Liver (tissue), 9 donors: ENCODE results near the gene ANK3. TPM values are rescaled to one million over a fixed set of nuclear protein-coding genes. Genes with fewer than 3 reads are reported as not detected.

Experiments
- DNase-seq: peaks from one replicate; pipeline ENCODE4 v3.0.0-alpha.2; 2017; ENCODE audit warnings: low spot score
- H3K27ac ChIP-seq, 2 donors: one replicate each; pipeline ENCODE4 v1.7.0; 2013; ENCODE audit warnings: inconsistent platforms in 2 of 2, low read length in 2 of 2, control low read depth in 1 of 2, low read depth in 1 of 2, mild to moderate bottlenecking in 1 of 2
- H3K27me3 ChIP-seq, 4 donors: one replicate each; pipeline versions ENCODE4 v1.6.1 to v1.7.0; 2013; ENCODE audit warnings: low read length in 3 of 4, inconsistent platforms in 1 of 4, mild to moderate bottlenecking in 1 of 4, moderate library complexity in 1 of 4; ENCODE audit not compliant: control insufficient read depth in 4 of 4, insufficient read depth in 4 of 4
- H3K36me3 ChIP-seq, 4 donors: one replicate each; pipeline versions ENCODE4 v1.6.1 to v1.7.0; 2013; ENCODE audit warnings: low read length in 3 of 4, mild to moderate bottlenecking in 3 of 4, low read depth in 1 of 4, moderate library complexity in 1 of 4; ENCODE audit not compliant: control insufficient read depth in 4 of 4, insufficient read depth in 3 of 4
- H3K4me1 ChIP-seq, 4 donors: one replicate each; pipeline versions ENCODE4 v1.6.1 to v1.7.0; 2013; ENCODE audit warnings: low read length in 3 of 4, mild to moderate bottlenecking in 3 of 4, moderate library complexity in 1 of 4; ENCODE audit not compliant: control insufficient read depth in 4 of 4, insufficient read depth in 4 of 4
- H3K4me3 ChIP-seq, 3 donors: one replicate each; pipeline versions ENCODE4 v1.6.1 to v1.7.0; 2013; ENCODE audit warnings: low read length in 3 of 3, control low read depth in 1 of 3, low read depth in 1 of 3, mild to moderate bottlenecking in 1 of 3
- H3K9ac ChIP-seq, 2 donors: one replicate each; pipeline ENCODE4 v1.7.0; 2013; ENCODE audit warnings: low read length in 2 of 2, mild to moderate bottlenecking in 2 of 2, moderate library complexity in 2 of 2, control low read depth in 1 of 2, low read depth in 1 of 2
- H3K9me3 ChIP-seq, 4 donors: one replicate each; pipeline versions ENCODE4 v1.6.1 to v1.7.0; 2013; ENCODE audit warnings: low read length in 3 of 4; ENCODE audit not compliant: control insufficient read depth in 4 of 4
- ATF3 ChIP-seq: IDR thresholded peaks from 2 replicates; pipeline ENCODE4 v1.6.1; 2016; ENCODE audit warnings: antibody characterized with exemption
- CTCF ChIP-seq: fragments of 150-350 bp; IDR thresholded peaks from 2 replicates; pipeline ENCODE4 v1.5.1; 2017; ENCODE audit warnings: improper control_type of control experiment, low read depth, low read length; ENCODE audit not compliant: missing input control
- EGR1 ChIP-seq, 2 donors: IDR thresholded peaks; 2 replicates each; pipeline ENCODE4 v1.6.1; 2016 to 2018; ENCODE audit warnings: antibody characterized with exemption in 2 of 2, low read depth in 2 of 2
- FOXA2 ChIP-seq: IDR thresholded peaks from 2 replicates; pipeline ENCODE4 v1.6.1; 2016; ENCODE audit warnings: antibody characterized with exemption
- GABPA ChIP-seq, 2 donors: IDR thresholded peaks in 1 of 2; conservative IDR thresholded peaks in 1 of 2; 2 replicates each; pipeline ENCODE4 v1.6.1; 2016; ENCODE audit warnings: antibody characterized with exemption in 2 of 2, mild to moderate bottlenecking in 1 of 2, moderate library complexity in 1 of 2
- HNF4G ChIP-seq: IDR thresholded peaks from 2 replicates; pipeline ENCODE4 v1.6.1; 2016; ENCODE audit warnings: antibody characterized with exemption
- JUND ChIP-seq, 2 donors: IDR thresholded peaks; 2 replicates each; pipeline ENCODE4 v1.6.1; 2016; ENCODE audit warnings: antibody characterized with exemption in 2 of 2
- MAX ChIP-seq: IDR thresholded peaks from 2 replicates; pipeline ENCODE4 v1.6.1; 2016; ENCODE audit warnings: antibody characterized with exemption
- RAD21 ChIP-seq, 2 donors: IDR thresholded peaks; 2 replicates each; pipeline ENCODE4 v1.6.1; 2016; ENCODE audit warnings: antibody characterized with exemption in 2 of 2, mild to moderate bottlenecking in 2 of 2
- RXRA ChIP-seq, 2 donors: IDR thresholded peaks; 2 replicates each; pipeline ENCODE4 v1.6.1; 2017 to 2018; ENCODE audit warnings: antibody characterized with exemption in 2 of 2, mild to moderate bottlenecking in 1 of 2
- TAF1 ChIP-seq: conservative IDR thresholded peaks from 2 replicates; pipeline ENCODE4 v1.6.1; 2016; ENCODE audit warnings: antibody characterized with exemption, mild to moderate bottlenecking
- WGBS: extraction: QIAGEN DNeasy Blood & Tissue Kit; methylation state at CpG from one replicate; pipeline ENCODE4 v1.1.7; 2013; 5-methylcytosine and 5-hydroxymethylcytosine counted together
- polyA plus RNA-seq, 2 donors: library from polyadenylated mRNA; stranded (reverse) in 1 of 2; unstranded in 1 of 2; fragments of 200-250 nt in 1 of 2; fragments of >200 nt in 1 of 2; fragmentation: Nextera tagmentation in 1 of 2; extraction: Ambion mirVana in 1 of 2; gene quantifications; one replicate each; pipeline versions ENCODE4 v1.2.1 to v1.2.3, GENCODE V29; 2013 to 2015
- total RNA-seq, 2 donors: library from RNA; depleted of rRNA; stranded (reverse); fragments of >200 nt; gene quantifications; one replicate each; pipeline ENCODE4 v1.2.3, GENCODE V29; 2014
- TF ChIP-seq, protein P1 (sequence below): IDR thresholded peaks from 2 replicates; pipeline ENCODE4 v1.6.1; 2016; ENCODE audit warnings: antibody characterized with exemption, mild to moderate bottlenecking
- TF ChIP-seq, protein P2 (sequence below): IDR thresholded peaks from 2 replicates; pipeline ENCODE4 v1.6.1; 2016; ENCODE audit warnings: antibody characterized with exemption
- donor health status: healthy.
- donor health status: healthy.
- donor health status: healthy.
- donor health status: healthy.
- donor health status: healthy.

The ANK3 gene
- total and polyA plus RNA-seq, 4 donors, result 5.7 to 30.0 (median 9.7) TPM

DNA sequence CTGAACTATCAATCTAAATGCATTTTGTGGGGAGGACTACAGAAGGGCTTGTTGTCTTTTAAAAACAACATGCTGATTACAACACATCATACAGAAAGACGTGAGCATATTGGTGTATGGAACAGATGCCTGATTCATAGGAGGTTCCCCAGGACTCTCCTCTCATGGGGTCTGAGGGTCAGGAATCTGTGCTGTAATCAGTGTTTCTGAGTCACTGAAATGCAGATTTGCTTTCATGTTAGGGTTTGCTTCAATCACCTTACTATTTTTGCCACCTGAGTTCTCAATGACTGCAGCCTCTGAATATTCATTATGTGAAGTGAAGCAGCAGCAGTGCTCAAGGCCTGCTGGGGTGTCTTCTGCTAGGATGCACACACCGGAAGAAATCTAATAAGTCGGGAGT is 550 bp upstream of the ANK3 start:
- H3K27ac ChIP-seq, result no peak overlapping the region
- peaks cover 0 to 4% (median 0%) of the 10 kb centered on the region in 4 donors for H3K4me1 ChIP-seq

More for the DNA sequence above, 550 bp upstream of the ANK3 start:
- no peaks in the 10 kb centered on the region for H3K27me3 ChIP-seq
- TF ChIP-seq CTCF (no peak), TAF1 (no peak), MAX (no peak), GABPA (IDR thresholded peaks at IDR 0.05 in 1 of 2, conservative IDR thresholded peaks at IDR 0.05 in 1 of 2) (no peak), RAD21 (IDR thresholded peaks at IDR 0.05) (no peak), FOXA2 (no peak), RXRA (IDR thresholded peaks at IDR 0.05) (no peak), JUND (IDR thresholded peaks at IDR 0.05) (no peak), ATF3 (no peak), HNF4G (no peak), EGR1 (IDR thresholded peaks at IDR 0.05; ENCODE audit: low read depth in 2 of 2) (no peak)
- TF ChIP-seq, protein P1, sequence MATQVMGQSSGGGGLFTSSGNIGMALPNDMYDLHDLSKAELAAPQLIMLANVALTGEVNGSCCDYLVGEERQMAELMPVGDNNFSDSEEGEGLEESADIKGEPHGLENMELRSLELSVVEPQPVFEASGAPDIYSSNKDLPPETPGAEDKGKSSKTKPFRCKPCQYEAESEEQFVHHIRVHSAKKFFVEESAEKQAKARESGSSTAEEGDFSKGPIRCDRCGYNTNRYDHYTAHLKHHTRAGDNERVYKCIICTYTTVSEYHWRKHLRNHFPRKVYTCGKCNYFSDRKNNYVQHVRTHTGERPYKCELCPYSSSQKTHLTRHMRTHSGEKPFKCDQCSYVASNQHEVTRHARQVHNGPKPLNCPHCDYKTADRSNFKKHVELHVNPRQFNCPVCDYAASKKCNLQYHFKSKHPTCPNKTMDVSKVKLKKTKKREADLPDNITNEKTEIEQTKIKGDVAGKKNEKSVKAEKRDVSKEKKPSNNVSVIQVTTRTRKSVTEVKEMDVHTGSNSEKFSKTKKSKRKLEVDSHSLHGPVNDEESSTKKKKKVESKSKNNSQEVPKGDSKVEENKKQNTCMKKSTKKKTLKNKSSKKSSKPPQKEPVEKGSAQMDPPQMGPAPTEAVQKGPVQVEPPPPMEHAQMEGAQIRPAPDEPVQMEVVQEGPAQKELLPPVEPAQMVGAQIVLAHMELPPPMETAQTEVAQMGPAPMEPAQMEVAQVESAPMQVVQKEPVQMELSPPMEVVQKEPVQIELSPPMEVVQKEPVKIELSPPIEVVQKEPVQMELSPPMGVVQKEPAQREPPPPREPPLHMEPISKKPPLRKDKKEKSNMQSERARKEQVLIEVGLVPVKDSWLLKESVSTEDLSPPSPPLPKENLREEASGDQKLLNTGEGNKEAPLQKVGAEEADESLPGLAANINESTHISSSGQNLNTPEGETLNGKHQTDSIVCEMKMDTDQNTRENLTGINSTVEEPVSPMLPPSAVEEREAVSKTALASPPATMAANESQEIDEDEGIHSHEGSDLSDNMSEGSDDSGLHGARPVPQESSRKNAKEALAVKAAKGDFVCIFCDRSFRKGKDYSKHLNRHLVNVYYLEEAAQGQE, result no peak
- TF ChIP-seq, protein P2, sequence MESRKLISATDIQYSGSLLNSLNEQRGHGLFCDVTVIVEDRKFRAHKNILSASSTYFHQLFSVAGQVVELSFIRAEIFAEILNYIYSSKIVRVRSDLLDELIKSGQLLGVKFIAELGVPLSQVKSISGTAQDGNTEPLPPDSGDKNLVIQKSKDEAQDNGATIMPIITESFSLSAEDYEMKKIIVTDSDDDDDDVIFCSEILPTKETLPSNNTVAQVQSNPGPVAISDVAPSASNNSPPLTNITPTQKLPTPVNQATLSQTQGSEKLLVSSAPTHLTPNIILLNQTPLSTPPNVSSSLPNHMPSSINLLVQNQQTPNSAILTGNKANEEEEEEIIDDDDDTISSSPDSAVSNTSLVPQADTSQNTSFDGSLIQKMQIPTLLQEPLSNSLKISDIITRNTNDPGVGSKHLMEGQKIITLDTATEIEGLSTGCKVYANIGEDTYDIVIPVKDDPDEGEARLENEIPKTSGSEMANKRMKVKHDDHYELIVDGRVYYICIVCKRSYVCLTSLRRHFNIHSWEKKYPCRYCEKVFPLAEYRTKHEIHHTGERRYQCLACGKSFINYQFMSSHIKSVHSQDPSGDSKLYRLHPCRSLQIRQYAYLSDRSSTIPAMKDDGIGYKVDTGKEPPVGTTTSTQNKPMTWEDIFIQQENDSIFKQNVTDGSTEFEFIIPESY, result no peak
- 74% methylated on average over 3 of the region's 3 CpGs for WGBS
- no peaks in the 10 kb centered on the region for H3K36me3 ChIP-seq
- no peak overlapping the region for H3K4me3 ChIP-seq
- no peak overlapping the region for H3K9ac ChIP-seq
- no peak for DNase-seq
- no peaks in the 10 kb centered on the region for H3K9me3 ChIP-seq
